Stimulated activated CD8-positive, alpha-beta memory T cell treated with anti-CD3 and anti-CD28 coated beads, Interleukin-15, amount 100 ng/mL, for 1 hour (primary cell): ENCODE results near the gene COG4.
"Not testable (repeated sequence)": the region's sequence is repeated elsewhere in the genome, so short reads cannot be mapped to it uniquely, and the experiment has no call there.

Source experiments
- DNase-seq: peaks from one replicate; pipeline ENCODE4 v3.0.0-alpha.2; 2020; ENCODE audit warnings: low read depth

COG4 gene

GRCh38 chr16:70454222-70455034 lies 68.9 kb downstream of the COG4 start, which contains the start of gene FCSK:
FCSK (plus strand) TSS chr16:70454595; CDS start chr16:70463191, 8,596 bp downstream.
- peak; percentile 31 for DNase-seq

DNA sequence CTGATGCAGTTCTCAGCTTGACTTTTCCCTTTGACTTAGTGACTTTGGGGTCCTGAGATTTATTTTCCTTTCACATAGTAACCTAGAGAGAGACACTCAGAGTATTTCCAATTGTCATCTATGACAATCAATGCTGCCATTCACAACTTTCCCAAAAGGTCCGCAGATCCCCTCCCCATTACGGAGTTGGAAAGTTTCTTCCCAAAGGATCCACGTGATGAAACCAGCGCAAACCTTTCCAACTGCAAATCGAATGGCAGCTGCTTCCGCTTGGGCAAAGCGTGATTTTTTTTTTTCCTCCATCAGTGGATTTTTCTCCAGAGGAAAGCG lies 69.5 kb downstream of the COG4 start:
- no peak for DNase-seq

GRCh38 chr16:70453117-70453891 lies 70.0 kb downstream of the COG4 start:
- no peak for DNase-seq

- not testable (repeated sequence) for DNase-seq
Measured at GRCh38 chr16:70451004-70451340, 72.4 kb downstream of the COG4 start.

DNA sequence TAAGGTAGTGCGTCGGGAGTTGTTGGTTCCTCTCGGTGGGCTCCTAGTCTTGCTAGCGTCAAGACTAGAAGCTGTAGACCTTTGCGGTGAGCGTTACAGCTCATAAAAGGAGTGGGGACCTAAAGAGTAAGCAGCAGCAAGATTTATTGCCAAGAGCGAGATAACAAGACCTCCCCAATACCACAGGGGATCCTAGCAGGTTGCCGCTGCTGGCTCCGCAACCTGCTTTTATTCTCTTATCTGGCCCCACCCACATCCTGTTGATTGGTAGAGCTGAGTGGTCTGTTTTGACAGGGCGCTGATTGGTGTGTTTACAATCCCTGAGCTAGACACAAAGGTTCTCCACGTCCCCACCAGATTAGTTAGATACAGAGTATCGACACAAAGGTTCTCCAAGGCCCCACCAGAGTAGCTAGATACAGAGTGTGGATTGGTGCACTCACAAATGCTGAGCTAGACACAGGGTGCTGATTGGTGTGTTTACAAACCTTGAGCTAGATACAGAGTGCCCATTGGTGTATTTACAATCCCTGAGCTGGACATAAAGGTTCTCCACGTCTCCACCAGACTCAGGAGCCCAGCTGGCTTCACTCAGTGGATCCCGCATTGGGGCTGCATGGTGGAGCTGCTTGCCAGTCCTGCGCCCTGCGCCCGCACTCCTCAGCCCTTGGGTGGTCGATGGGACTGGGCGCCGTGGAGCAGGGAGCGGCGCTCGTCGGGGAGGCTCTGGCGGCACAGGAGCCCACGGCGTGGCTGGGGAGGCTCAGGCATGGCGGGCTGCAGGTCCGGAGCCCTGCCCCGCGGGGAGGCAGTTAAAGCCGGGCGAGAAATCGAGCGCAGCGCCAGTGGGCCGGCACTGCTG lies 73.0 kb downstream of the COG4 start:
- not testable (repeated sequence) for DNase-seq

GRCh38 chr16:70448075-70448474 lies 75.3 kb downstream of the COG4 start:
- DNase-seq, result no peak

DNA sequence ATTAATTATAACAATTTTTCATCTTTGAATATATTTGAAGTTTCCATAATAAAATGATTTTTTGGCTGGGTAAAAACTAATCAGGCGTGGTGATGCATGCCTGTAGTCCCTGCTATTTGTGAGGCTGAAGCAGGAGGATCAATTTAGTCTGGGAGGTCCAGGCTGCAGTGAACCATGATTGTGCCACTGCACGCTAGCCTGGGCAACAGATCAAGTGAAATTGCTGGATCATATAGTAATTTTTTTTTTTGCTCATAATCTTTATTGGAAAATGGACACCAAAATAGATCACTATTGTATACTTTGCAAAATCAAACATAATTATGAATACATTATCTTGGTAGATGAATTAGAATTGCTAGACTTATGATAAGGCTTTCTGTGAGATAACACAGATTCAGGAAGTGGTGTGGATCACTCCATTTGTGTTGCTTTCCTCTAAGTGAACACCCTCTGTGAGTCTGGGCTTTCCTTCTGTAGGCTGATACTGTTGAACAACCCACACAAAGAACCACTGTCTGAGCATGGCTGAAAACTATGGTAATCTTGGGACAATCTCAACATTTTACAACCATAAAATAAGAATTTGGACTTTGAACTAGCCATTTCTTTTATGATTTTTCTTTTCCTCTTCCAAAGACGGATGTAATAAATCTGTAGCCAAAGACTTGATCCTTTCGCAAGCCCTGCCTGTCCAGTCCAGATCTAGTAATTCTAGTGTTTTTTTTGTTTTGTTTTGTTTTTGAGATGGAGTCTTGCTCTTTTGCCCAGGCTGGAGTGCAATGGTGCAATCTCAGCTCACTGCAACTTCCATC lies 78.9 kb downstream of the COG4 start:
- no peak for DNase-seq

- no peak for DNase-seq
Measured at GRCh38 chr16:70442344-70442743, 81.0 kb downstream of the COG4 start.

DNA sequence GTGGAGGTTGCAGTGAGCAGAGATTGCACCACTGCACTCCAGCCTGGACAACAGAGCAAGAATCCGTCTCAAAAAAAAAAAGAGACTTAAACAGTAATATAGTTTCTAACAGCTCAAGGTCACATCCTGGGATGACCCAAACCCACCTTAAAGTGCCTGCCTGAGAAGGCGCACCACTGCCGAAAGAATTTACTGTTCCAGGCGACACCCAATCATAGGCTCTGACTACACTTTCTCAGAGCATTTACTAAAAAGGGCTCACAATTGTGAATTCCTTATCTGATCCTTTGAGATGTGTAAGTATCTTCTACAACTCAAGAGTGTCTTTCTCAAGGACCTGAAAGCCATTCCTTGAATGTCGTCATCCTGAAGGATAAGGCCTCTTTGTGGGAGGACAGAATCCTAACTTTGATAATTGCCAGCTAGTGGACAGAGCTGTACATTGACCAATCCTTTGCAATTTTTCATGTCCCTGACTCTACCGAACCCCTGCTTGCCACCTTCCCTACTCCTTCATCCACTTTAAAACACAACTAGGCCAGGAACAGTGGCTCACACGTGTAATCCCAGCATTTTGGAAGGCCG lies 81.9 kb downstream of the COG4 start:
- no peak for DNase-seq

DNA sequence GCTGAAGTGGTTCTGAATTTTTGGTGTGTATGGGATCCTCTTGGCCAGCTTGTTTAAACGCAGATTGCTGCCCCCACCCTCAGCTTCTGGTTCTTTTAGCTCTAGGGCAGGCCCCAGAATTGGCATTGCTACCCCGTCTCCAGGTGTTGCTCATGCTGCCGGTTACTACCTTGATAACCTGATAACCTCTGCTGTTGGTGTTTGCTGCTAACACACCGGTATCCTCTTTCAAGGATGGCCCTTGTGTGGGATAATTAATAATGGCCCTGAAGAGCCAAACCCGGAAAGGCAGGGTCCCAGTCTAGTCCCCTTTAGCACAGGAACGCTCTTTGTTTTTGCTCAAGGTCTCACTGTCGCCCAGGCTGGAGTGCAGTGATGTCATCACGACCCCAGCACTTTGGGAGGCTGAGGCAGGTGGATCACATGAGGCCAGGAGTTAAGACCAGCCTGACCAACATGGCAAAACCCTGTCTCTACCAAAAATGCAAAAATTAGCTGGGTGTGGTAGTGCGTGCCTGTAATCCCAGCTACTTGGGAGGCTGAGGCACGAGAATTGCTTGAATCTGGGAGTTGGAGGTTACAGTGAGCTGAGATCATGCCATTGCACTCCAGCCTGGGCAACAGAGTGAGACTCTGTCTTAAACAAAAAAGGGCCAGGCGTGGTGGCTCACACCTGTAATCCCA lies 83.2 kb downstream of the COG4 start:
- DNase-seq, result no peak

DNA sequence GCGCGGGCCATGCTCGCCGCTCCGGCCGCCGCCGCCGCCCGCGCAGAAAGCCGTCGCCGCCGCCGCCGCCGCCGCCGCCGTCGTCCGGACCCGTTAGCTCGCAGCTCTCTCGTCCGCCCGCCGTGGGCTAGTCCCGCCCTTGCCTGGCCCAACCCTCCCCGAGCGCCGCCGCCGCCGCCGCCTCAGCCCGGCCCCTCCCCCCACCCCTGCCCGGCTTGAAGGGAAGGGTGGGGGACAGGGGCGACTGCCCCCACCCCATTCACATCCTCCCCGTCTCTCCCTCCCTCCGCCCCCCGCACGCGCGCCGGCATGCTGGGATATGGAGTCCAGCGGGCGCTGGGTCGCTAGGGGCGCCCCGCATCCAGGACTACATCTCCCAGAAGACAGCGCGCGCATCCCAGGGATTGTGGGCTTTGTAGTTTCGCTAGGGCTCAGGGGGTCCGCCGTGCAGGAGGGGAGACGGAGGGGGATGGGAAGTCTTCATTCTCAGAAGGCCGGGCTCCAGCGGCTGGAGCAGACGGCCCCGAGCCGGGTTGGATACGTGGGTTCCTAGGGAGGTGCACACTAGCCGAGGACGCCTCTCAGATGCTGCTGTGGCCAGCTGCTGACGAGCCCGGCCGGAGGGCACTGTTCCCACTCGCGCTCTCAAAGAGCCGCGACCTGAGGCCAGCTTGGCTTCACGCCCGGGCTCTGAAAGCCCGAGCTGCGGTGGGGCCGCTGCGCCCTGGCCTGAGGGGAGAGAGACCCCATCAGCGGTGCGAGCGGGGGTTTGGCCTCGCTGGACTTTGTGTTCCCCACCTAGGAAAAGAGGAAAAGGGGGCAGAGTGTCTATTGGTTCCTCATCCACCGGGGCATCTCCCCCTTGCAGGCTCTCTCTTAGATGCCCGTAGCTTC lies 84.1 kb downstream of the COG4 start, which contains the start of gene ST3GAL2:
TSS of gene ST3GAL2 (minus strand) at position 132 of the 894 bp plus-strand sequence. CDS start 40,570 bp downstream, outside the sequence.
- DNase-seq, result peak; percentile 90

GRCh38 chr16:70438585-70438968 lies 84.8 kb downstream of the COG4 start:
- no peak for DNase-seq

DNA sequence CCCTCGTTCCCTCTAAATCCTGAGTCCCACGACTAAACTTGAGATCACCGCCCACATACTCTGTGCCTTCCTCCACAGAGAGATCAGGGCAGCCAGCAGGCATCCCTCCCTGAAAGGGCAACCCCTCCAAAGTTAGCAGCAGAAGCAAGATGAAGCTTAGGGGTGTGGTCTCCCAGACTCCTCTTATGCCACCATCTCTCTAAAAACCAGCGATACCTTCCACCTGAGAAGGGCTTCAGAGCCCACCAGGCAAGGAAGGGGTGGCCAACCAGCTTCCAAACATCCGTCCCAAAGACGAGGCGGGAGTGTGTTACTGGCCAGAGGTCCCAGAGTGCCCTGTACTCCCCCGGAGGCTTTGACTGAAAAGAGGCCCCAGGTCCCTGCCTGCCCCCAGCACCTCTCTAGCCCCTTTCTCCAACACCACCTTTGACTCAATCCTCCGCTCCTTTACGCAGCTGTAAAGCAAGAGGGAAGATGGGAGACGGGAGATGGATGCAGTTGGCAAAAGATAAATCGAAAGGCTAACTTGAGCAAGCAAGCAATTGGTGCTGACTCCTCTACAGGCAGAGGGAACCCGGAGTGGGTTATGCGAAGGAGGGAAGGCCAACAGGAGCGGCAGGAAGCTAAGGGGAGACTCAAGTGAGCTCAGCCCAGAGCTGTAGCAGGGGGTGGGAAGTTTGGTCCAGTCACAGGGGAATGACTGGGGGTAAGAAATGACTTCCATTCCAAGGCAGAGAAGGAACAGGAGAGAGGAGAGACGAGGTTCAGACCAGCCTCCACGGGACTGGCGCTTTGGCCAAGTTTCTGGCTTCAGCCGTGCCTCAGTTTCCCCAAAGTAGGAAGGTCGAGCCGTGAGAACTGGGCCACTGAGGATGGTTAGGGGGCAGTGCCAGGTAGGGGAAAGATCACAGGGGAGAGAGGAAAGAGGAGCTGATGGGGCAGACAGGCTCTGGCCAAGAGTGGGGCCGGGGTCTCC lies 85.5 kb downstream of the COG4 start:
- DNase-seq, result no peak

- no peak for DNase-seq
Measured at GRCh38 chr16:70437017-70437581, 86.3 kb downstream of the COG4 start.

DNA sequence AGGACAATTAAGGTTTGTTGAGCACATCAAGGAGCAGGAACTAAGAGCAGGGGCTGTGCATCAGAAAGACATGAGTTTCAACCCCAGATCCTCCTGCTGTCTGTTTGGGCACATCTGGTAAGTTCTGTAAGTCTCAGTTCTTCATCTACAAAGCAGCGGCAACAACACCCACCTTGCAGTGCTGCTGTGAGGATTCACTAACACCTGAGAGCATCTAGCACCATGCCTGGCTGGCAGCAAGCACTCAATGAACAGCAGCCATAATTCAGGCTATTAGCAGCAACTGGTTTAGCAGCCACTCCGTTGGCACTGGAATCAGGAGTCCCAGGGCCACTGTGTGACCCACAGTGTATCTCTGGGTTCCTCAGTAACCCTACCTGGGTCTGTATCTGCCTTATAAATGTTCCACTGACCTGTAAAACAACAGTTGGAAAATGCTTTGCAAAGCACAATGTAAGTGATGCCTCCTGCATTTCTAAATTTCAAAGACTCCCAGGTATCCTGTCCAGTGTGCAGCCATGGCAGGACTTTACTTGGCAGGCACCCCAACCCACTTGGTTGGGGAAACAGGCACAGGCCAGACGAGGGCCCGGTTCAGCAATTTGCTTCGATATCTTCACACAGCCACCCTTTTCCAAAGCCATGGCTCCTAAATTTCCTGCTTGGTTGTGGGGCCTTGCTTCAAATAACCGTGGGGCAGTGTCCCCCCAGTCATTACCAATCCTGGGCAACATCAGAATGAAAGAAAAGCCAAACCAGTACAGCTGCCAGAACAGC lies 88.7 kb downstream of the COG4 start:
- no peak for DNase-seq

- DNase-seq, result no peak
Measured at GRCh38 chr16:70433458-70434103, 89.8 kb downstream of the COG4 start.
